ENCODE data around the gene ACTR1A. TPM values are rescaled to one million over a fixed set of nuclear protein-coding genes. Genes with fewer than 3 reads are reported as not detected.

ACTR1A gene
- total RNA-seq, 4 donors from 2014 or later, result 68.0 to 85.6 (median 82.3) TPM

DNA sequence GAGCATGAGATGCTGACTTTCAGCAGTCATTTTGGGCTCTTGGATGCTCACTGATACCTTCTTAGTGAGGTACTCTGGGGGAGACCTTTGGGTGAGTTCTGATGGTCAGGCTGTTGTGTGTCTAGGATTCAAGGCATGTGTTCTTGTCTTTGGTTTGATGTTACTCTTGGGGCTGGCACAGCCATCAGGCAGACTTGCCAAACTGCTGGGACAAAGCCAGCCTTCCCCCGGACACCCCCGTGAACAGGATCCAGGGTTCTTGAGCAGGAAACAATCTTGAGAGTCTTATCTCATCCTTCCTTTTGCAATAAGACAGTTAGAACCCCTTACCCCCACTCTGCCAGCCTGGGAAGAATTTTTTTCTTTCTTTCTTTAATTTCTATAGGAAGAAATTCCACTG, 43.5 kb upstream of the ACTR1A start:
- Histone ChIP-seq H3K27me3 (no peaks in the 10 kb centered on the region), H3K4me1 (peaks cover 0 to 17% (median 8%) of the 10 kb centered on the region in 3 donors), H3K27ac (no peak overlapping the region), H3K9me3 (no peaks in the 10 kb centered on the region), H3K36me3 (peaks cover 0 to 19% (median 0%) of the 10 kb centered on the region in 3 donors), H3K4me3 (no peak overlapping the region)
- TF ChIP-seq POLR2A (IDR thresholded peaks at IDR 0.05), result no peak
- TF ChIP-seq, protein P1, sequence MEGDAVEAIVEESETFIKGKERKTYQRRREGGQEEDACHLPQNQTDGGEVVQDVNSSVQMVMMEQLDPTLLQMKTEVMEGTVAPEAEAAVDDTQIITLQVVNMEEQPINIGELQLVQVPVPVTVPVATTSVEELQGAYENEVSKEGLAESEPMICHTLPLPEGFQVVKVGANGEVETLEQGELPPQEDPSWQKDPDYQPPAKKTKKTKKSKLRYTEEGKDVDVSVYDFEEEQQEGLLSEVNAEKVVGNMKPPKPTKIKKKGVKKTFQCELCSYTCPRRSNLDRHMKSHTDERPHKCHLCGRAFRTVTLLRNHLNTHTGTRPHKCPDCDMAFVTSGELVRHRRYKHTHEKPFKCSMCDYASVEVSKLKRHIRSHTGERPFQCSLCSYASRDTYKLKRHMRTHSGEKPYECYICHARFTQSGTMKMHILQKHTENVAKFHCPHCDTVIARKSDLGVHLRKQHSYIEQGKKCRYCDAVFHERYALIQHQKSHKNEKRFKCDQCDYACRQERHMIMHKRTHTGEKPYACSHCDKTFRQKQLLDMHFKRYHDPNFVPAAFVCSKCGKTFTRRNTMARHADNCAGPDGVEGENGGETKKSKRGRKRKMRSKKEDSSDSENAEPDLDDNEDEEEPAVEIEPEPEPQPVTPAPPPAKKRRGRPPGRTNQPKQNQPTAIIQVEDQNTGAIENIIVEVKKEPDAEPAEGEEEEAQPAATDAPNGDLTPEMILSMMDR (IDR thresholded peaks at IDR 0.05), result no peak
- intact Hi-C loops (cut with DNase I), result no loop called here
- DNase-seq, result no peak
- WGBS, 2 donors, result 53 to 55% methylated on average over 2 of the region's 2 CpGs

DNA sequence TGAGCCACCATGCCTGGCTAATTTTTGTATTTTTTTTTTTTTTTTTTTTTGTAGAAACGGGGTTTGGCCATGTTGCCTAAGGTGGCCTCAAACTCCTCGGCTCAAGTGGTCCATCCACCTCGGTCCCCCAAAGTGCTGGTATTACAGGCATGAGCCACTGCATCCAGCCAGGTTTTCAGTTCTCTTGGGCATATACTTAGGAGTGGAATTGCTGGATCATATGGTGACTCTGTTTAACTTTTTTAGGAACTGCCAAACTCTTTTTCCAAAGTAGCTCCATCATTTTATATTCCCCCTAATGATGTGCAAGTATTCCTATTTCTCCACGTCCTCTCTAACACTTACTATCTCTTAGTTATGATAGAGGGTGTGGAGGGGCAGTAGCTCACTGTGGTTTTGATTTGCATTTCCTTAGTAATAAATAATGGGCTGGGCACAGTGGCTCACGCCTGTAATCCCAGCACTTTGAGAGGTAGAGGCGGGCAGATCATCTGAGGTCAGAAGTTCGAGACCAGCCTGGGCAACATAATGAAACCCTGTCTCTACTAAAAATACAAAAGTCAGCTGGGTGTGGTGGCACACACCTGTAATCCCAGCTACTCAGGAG, 42.9 kb upstream of the ACTR1A start:
- Histone ChIP-seq H3K27ac (no peak overlapping the region), H3K36me3 (peaks cover 0 to 12% (median 0%) of the 10 kb centered on the region in 3 donors), H3K9me3 (no peaks in the 10 kb centered on the region), H3K27me3 (no peaks in the 10 kb centered on the region), H3K4me3 (no peak overlapping the region), H3K4me1 (peaks cover 0 to 17% (median 8%) of the 10 kb centered on the region in 3 donors)
- no peak for TF ChIP-seq POLR2A (IDR thresholded peaks at IDR 0.05)
- TF ChIP-seq, protein P1 (IDR thresholded peaks at IDR 0.05), result no peak
- 71 to 87% methylated on average over 7 of the region's 7 CpGs for WGBS, 2 donors
- intact Hi-C loops (cut with DNase I), result no loop called here
- no peak for DNase-seq

DNA sequence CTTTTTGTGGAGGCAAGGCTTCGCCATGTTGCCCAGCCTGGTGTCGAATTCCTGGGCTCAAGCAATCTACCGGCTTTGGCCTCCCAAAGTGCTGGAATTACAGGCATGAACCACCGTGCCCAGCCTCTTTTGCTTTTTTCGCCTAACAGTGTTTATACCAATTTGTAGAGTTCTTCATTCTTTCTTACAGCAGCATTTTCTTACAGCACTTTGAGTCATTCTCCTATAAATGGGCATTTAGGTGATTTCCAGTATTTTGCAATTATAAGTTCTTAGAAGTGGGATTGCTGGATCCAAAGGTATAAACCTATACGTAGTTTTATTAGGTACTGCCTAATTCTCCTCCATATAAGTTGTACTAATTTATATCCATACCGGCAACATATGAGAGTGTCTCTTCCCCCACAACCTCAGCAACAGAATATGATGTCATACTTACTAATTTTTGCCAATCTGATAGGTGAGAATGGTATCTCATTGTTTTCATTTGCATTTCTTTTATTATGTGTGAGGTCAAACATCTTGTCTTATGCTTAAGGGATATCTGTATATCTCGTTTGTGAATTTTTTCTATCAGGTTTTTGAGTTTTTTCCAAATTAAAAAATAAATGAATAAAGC, 40.4 kb upstream of the ACTR1A start:
- DNase-seq, result no peak
- Histone ChIP-seq H3K4me1 (peaks cover 0 to 17% (median 8%) of the 10 kb centered on the region in 3 donors), H3K9me3 (no peaks in the 10 kb centered on the region), H3K27me3 (no peaks in the 10 kb centered on the region), H3K36me3 (no peaks in the 10 kb centered on the region), H3K4me3 (no peak overlapping the region), H3K27ac (no peak overlapping the region)
- 69 to 73% methylated on average over 8 of the region's 8 CpGs for WGBS, 2 donors
- TF ChIP-seq, protein P1 (IDR thresholded peaks at IDR 0.05), result no peak
- no peak for TF ChIP-seq POLR2A (IDR thresholded peaks at IDR 0.05)
- intact Hi-C loops (cut with DNase I), result no loop called here

DNA sequence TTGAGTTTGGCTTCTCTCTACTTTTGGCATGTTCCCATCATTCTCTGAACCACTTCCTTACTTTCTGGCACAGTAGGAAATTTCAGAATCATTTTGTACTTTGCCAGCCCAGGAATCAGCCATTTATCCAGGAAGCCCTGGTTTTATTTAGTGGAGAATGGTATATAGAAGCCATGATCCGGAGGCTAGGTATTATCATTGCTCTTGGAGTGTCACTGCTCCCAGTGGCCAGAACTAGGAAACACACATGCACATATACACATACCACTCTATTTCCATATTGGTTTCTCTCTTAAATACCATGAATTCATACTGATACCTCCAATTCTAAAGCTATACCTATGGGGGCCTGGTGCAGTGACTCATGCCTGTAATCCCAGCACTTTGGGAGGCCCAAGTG, 37.5 kb upstream of the ACTR1A start:
- DNase-seq, result no peak
- no peak for TF ChIP-seq POLR2A (IDR thresholded peaks at IDR 0.05)
- TF ChIP-seq, protein P1 (IDR thresholded peaks at IDR 0.05), result peak in 2 of 6 experiments; percentile 23 to 52
- Histone ChIP-seq H3K4me1 (no peaks in the 10 kb centered on the region), H3K4me3 (no peak overlapping the region), H3K27me3 (no peaks in the 10 kb centered on the region), H3K27ac (no peak overlapping the region), H3K9me3 (no peaks in the 10 kb centered on the region), H3K36me3 (peaks cover 0 to 2% (median 0%) of the 10 kb centered on the region in 3 donors)
- 57 to 67% methylated on average over 1 of the region's 1 CpG for WGBS, 2 donors
- intact Hi-C loops (cut with DNase I), result no loop called here

DNA sequence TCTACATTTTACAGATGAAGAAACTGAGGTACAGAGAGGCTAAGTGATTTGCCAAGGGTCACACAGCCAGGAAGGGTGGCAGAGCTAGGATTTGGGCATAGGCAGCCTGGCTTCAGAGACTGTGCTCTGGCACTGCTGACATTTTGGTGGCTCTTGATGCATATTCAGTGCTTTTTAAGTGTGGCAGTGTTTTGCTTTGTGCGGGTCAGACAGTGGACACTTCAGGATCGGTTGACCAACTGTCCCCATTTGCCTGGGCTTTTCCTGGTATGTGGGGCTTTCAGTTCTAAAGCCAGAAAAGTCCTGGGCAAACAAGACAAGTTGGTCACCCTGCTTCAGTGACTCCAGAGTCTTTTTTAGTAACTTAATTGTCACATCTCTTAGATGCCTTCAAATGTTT, 36.3 kb upstream of the ACTR1A start:
- Histone ChIP-seq H3K4me3 (no peak overlapping the region), H3K27me3 (no peaks in the 10 kb centered on the region), H3K27ac (no peak overlapping the region), H3K9me3 (no peaks in the 10 kb centered on the region), H3K4me1 (no peaks in the 10 kb centered on the region), H3K36me3 (peaks cover 0 to 12% (median 0%) of the 10 kb centered on the region in 3 donors)
- TF ChIP-seq POLR2A (IDR thresholded peaks at IDR 0.05), result no peak
- TF ChIP-seq, protein P1 (IDR thresholded peaks at IDR 0.05), result no peak
- WGBS, 2 donors, result 60 to 66% methylated on average over 1 to 2 of the region's 2 CpGs
- intact Hi-C loops (cut with DNase I), result no loop called here
- DNase-seq, result no peak

All from esophagus squamous epithelium (tissue), 5 donors.